Thoracic aorta (tissue), 2 donors: Measurements from ENCODE around the gene PLXDC2. TPM values are rescaled to one million over a fixed set of nuclear protein-coding genes. Genes with fewer than 3 reads are reported as not detected.

Source experiments
- ATAC-seq: fragments of 150-250 bp; one replicate; pipeline ENCODE4 v1.8.0; 2017; ENCODE audit warnings: low read depth; ENCODE audit not compliant: insufficient number of reproducible peaks, low FRiP score
- DNase-seq: peaks from one replicate; pipeline ENCODE4 v3.0.0-alpha.2; 2020; ENCODE audit warnings: low spot score
- H3K27ac ChIP-seq, 2 donors: fragments of 200-600 bp; sonication (generic); 1 replicate in 1 of 2; 2 replicates in 1 of 2; pipeline ENCODE4 v1.5.1; 2016; ENCODE audit warnings: mild to moderate bottlenecking in 2 of 2, moderate library complexity in 2 of 2
- H3K27me3 ChIP-seq: fragments of 200-600 bp; sonication (generic); replicated peaks from 2 replicates; pipeline ENCODE4 v1.6.0; 2016; ENCODE audit warnings: mild to moderate bottlenecking; ENCODE audit not compliant: insufficient read depth
- H3K36me3 ChIP-seq: fragments of 200-600 bp; sonication (generic); one replicate; pipeline ENCODE4 v1.5.1; 2016
- H3K4me1 ChIP-seq, 2 donors: fragments of 200-600 bp; sonication (generic); 1 replicate in 1 of 2; 2 replicates in 1 of 2; pipeline versions ENCODE4 v1.5.1 to v1.6.0; 2016; ENCODE audit warnings: low read depth in 2 of 2, mild to moderate bottlenecking in 1 of 2; ENCODE audit not compliant: control insufficient read depth in 1 of 2
- H3K4me3 ChIP-seq: fragments of 200-600 bp; sonication (generic); 2 replicates; pipeline ENCODE4 v1.5.1; 2016; ENCODE audit warnings: mild to moderate bottlenecking
- H3K9me3 ChIP-seq: fragments of 200-600 bp; sonication (generic); 2 replicates; pipeline ENCODE4 v1.5.1; 2016
- total RNA-seq, 2 donors: library from RNA; depleted of rRNA; stranded (reverse); fragments of >200 nt; gene quantifications; one replicate each; pipeline versions ENCODE4 v1.1.0 to v1.2.3, GENCODE V29; 2016
- TF ChIP-seq, protein P1 (sequence below): fragments of 200-600 bp; sonication (generic); IDR thresholded peaks from one replicate; pipeline ENCODE4 v1.5.1; 2019; ENCODE audit warnings: antibody characterized with exemption

Gene PLXDC2
- total RNA-seq, 2 donors from 2014 or later, result 105 to 155 TPM

DNA sequence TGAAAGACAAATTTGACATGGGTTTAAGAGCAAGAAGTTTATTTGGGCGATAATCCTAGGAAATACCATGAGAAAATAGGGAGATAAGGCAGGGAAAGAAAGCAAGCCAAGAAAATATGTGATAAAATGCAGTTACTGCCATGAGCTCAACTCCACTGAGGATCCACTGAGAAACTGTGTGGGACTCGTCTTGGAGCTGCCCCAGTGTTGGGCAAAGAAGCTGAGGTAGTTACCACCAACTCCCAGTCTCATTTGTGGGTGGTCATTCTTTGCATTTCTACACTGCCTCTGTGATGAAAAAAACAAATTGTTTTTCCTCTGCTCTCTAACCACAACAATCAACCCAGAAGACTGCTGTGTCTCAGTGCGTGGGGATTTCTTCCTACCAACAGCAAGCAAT is 498.2 kb downstream of the PLXDC2 start:
- H3K27me3 ChIP-seq, result no peaks in the 10 kb centered on the region
- no peak overlapping the region for H3K4me3 ChIP-seq
- peaks cover 0 to 7% of the 10 kb centered on the region in 2 donors for H3K4me1 ChIP-seq
- H3K27ac ChIP-seq, result no peak overlapping the region
- no peaks in the 10 kb centered on the region for H3K9me3 ChIP-seq
- no peaks in the 10 kb centered on the region for H3K36me3 ChIP-seq
- ATAC-seq (no peak), DNase-seq (no peak)
- TF ChIP-seq, protein P1, sequence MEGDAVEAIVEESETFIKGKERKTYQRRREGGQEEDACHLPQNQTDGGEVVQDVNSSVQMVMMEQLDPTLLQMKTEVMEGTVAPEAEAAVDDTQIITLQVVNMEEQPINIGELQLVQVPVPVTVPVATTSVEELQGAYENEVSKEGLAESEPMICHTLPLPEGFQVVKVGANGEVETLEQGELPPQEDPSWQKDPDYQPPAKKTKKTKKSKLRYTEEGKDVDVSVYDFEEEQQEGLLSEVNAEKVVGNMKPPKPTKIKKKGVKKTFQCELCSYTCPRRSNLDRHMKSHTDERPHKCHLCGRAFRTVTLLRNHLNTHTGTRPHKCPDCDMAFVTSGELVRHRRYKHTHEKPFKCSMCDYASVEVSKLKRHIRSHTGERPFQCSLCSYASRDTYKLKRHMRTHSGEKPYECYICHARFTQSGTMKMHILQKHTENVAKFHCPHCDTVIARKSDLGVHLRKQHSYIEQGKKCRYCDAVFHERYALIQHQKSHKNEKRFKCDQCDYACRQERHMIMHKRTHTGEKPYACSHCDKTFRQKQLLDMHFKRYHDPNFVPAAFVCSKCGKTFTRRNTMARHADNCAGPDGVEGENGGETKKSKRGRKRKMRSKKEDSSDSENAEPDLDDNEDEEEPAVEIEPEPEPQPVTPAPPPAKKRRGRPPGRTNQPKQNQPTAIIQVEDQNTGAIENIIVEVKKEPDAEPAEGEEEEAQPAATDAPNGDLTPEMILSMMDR, result no peak

DNA sequence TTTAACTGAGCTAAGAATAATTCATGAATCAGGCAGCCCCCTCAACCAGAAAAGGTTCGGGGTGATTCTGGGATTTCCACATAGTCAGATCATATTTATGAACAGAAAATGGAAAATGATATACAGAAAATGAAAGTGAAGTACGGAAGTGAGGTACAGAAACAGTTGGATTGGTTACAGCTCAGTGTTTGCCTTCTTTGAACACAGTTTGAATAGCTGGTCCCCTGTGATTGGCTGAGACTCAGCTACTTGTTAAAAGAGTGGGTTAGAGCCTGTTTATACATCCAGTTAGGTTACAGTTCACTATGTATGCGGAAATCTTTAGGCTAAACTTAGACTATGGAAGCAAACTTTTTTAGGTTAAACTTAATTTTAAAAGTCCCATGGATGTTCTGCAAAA is 511.7 kb downstream of the PLXDC2 start:
- Histone ChIP-seq H3K36me3 (no peaks in the 10 kb centered on the region), H3K4me1 (no peaks in the 10 kb centered on the region), H3K4me3 (no peak overlapping the region), H3K27ac (no peak overlapping the region), H3K27me3 (no peaks in the 10 kb centered on the region), H3K9me3 (no peaks in the 10 kb centered on the region)
- TF ChIP-seq, protein P1, result no peak
- ATAC-seq, result no peak
- DNase-seq, result no peak

DNA sequence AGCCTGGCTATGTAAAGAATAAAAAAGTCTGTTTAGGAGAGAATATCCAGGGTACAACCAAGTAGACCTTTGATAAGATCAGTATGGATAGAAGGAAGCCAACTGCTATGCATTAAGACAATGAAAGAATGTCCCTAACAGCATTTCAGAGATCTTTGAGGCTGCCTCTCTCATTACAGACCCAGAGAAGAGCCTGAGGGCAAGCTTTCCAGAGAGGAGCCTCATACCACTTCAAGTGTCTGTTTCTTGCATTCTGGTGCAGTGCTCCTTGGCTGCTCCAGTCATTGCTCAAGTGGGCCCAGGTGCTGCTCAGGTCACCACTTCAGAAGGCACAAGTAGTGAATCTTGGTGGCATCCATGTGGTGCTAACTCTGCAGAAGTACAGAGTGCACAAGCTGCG is 514.0 kb downstream of the PLXDC2 start:
- H3K4me3 ChIP-seq, result no peak overlapping the region
- H3K27ac ChIP-seq, result no peak overlapping the region
- no peak for ATAC-seq
- H3K36me3 ChIP-seq, result no peaks in the 10 kb centered on the region
- no peak for DNase-seq
- H3K4me1 ChIP-seq, result no peaks in the 10 kb centered on the region
- TF ChIP-seq, protein P1, result no peak
- H3K27me3 ChIP-seq, result no peaks in the 10 kb centered on the region
- H3K9me3 ChIP-seq, result no peaks in the 10 kb centered on the region

DNA sequence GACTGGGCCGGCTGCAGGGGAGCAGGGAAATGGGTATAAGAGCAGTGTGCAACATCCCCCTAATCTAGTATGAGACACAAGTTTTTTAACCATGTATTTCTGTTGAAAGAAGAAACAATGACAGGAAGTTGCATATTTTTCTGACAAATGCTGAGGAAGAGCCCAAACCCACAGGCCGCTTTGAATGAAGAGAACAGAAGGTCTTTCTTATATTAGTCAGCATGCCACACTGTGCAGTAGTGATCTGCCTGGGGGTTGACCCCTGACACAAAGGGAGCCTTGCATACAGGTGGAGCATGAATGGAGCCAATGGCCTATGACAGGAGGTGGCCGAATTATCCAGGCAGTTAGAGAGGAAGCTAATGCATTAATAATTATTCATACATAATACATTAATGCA is 518.3 kb downstream of the PLXDC2 start:
- H3K36me3 ChIP-seq, result no peaks in the 10 kb centered on the region
- H3K4me1 ChIP-seq, result no peaks in the 10 kb centered on the region
- ATAC-seq, result no peak
- H3K9me3 ChIP-seq, result no peaks in the 10 kb centered on the region
- no peak for DNase-seq
- H3K27ac ChIP-seq, result no peak overlapping the region
- TF ChIP-seq, protein P1, result no peak
- no peak overlapping the region for H3K4me3 ChIP-seq
- no peaks in the 10 kb centered on the region for H3K27me3 ChIP-seq
